ENCODE measurements around the gene RPLP2.

- TF ChIP-seq, protein P1, sequence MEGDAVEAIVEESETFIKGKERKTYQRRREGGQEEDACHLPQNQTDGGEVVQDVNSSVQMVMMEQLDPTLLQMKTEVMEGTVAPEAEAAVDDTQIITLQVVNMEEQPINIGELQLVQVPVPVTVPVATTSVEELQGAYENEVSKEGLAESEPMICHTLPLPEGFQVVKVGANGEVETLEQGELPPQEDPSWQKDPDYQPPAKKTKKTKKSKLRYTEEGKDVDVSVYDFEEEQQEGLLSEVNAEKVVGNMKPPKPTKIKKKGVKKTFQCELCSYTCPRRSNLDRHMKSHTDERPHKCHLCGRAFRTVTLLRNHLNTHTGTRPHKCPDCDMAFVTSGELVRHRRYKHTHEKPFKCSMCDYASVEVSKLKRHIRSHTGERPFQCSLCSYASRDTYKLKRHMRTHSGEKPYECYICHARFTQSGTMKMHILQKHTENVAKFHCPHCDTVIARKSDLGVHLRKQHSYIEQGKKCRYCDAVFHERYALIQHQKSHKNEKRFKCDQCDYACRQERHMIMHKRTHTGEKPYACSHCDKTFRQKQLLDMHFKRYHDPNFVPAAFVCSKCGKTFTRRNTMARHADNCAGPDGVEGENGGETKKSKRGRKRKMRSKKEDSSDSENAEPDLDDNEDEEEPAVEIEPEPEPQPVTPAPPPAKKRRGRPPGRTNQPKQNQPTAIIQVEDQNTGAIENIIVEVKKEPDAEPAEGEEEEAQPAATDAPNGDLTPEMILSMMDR (IDR thresholded peaks at IDR 0.05): no peak
- TF ChIP-seq POLR2A (IDR thresholded peaks at IDR 0.05) (no peak), EP300 (IDR thresholded peaks at IDR 0.05) (no peak), POLR2AphosphoS5 (IDR thresholded peaks at IDR 0.05) (no peak)
Measured at GRCh38 chr11:804599-804964, 5.2 kb upstream of the RPLP2 start.
